ENCODE results near the gene GYS2. TPM values are rescaled to one million over a fixed set of nuclear protein-coding genes. Genes with fewer than 3 reads are reported as not detected.

The GYS2 gene
- total and polyA plus RNA-seq, 9 of the 15 experiments (the other 6 are each of a cell fraction or from before 2014, with no cell fraction given), result not detected

- Histone ChIP-seq H2AFZ (ENCODE audit: low read depth, low read length) (no peak overlapping the region), H3K27ac (ENCODE audit: extremely low read depth, low read depth, low read length) (no peak overlapping the region), H3K9me1 (ENCODE audit: control insufficient read depth, insufficient read depth, low read length) (no peaks in the 10 kb centered on the region), H3K4me3 (no peak overlapping the region), H3K4me2 (ENCODE audit: insufficient read depth, low read length) (peak overlapping the region; percentile 55; the same call in 1 of the 2 replicates), H3K9ac (ENCODE audit: insufficient read depth in 1 of 2, low read depth in 2 of 2, low read length in 2 of 2) (no peak overlapping the region), H4K20me1 (replicated peaks; ENCODE audit: control insufficient read depth, insufficient read depth, low read length) (0 out of 2 replicates have a peak, but pooled peaks cover 3% of the 10 kb centered on the region), H3K4me1 (replicated peaks in 1 of 2; ENCODE audit: control insufficient read depth in 2 of 2, insufficient read depth in 2 of 2, low read length in 2 of 2) (peaks cover 0 to 13% of the 10 kb centered on the region in 2 experiments; a peak in 2 of 5 replicates), H3K27me3 (ENCODE audit: control insufficient read depth in 2 of 2, insufficient read depth in 2 of 2, low read length in 2 of 2) (no peaks in the 10 kb centered on the region), H3K36me3 (ENCODE audit: control insufficient read depth, insufficient read depth, low read length) (peaks cover 27% of the 10 kb centered on the region; the same call in 2 of the 3 replicates), H3K79me2 (ENCODE audit: control insufficient read depth, insufficient read depth, low read length) (peaks cover 47% of the 10 kb centered on the region), H3K9me3 (replicated peaks; ENCODE audit: control insufficient read depth, insufficient read depth, low read depth, low read length) (no peaks in the 10 kb centered on the region)
- ATAC-seq (no peak), FAIRE-seq (no peak), DNase-seq (ENCODE audit: extremely low read depth in 1 of 4, low spot score in 3 of 4) (no peak)
- TF ChIP-seq MTA3 (IDR thresholded peaks at IDR 0.05; ENCODE audit: borderline replicate concordance), result no peak
- TF ChIP-seq E2F3 (CRISPR knock-in tag; IDR thresholded peaks at IDR 0.05), result no peak
- TF ChIP-seq XRCC3 (IDR thresholded peaks at IDR 0.05), result no peak
- TF ChIP-seq CBX1 (IDR thresholded peaks at IDR 0.05; ENCODE audit: low read depth), result no peak
- TF ChIP-seq ZNF445 (CRISPR knock-in tag; IDR thresholded peaks at IDR 0.05; ENCODE audit: low read depth), result no peak
- no peak for TF ChIP-seq CEBPB (tag; IDR thresholded peaks at IDR 0.05)
- TF ChIP-seq ZBTB40 (IDR thresholded peaks at IDR 0.05), result no peak
- TF ChIP-seq ZBTB40 (CRISPR knock-in tag; IDR thresholded peaks at IDR 0.05), result no peak
- TF ChIP-seq HMG20B (CRISPR knock-in tag; IDR thresholded peaks at IDR 0.05), result no peak
- TF ChIP-seq BHLHE40 (IDR thresholded peaks at IDR 0.05; ENCODE audit: low read length), result no peak
- intact Hi-C loops (cut with micrococcal nuclease) (loop anchor here (5.0 to 10.0 kb wide), 2 partner anchors 155 to 178 kb away; partner anchors contain the start of gene LDHB), in situ Hi-C loops (cut with MboI) (no loop called here)
- 16% methylated on average over 2 of the region's 2 CpGs for WGBS (ENCODE audit: insufficient coverage, low coverage, missing lambda C conversion rate)
- BruUV-seq (replicated peaks), result no TSS peak
- ChIA-PET CTCF (ENCODE audit: low intra/inter-chr PET ratio) (interaction anchor here (0.5 kb wide), 1 partner anchor 181 kb away, joined by 3 read pairs; no protein-coding TSS in a partner anchor), POLR2A (no interaction called here)
These were observed 104.9 kb downstream of the GYS2 start for GRCh38 chr12:21499765-21500164.

Measured in K562 (cell line).